ENCODE measurements around the gene GCNT2.
"Not testable (repeated sequence)": the region's sequence is repeated elsewhere in the genome, so short reads cannot be mapped to it uniquely, and the experiment has no call there.

The GCNT2 gene

GRCh38 chr6:10610289-10610688, 89.1 kb downstream of the GCNT2 start:
- peak; percentile 18 for DNase-seq (ENCODE audit: low read depth)

GRCh38 chr6:10612161-10612560, 91.0 kb downstream of the GCNT2 start:
- no peak for DNase-seq (ENCODE audit: low read depth)

GRCh38 chr6:10613077-10613476, 91.9 kb downstream of the GCNT2 start:
- no peak for DNase-seq (ENCODE audit: low read depth)

GRCh38 chr6:10613723-10614122, 92.6 kb downstream of the GCNT2 start:
- DNase-seq (ENCODE audit: low read depth): no peak

- no peak for DNase-seq (ENCODE audit: low read depth)
Observed at GRCh38 chr6:10615675-10616074, 94.5 kb downstream of the GCNT2 start.

GRCh38 chr6:10616266-10616665, 95.1 kb downstream of the GCNT2 start:
- DNase-seq (ENCODE audit: low read depth): not testable (repeated sequence)

- DNase-seq (ENCODE audit: low read depth): no peak
Observed at GRCh38 chr6:10617008-10617696, 96.0 kb downstream of the GCNT2 start.

GRCh38 chr6:10618409-10618808, 97.3 kb downstream of the GCNT2 start:
- no peak for DNase-seq (ENCODE audit: low read depth)

- DNase-seq (ENCODE audit: low read depth): no peak
Observed at GRCh38 chr6:10621213-10621612, 100.1 kb downstream of the GCNT2 start.

- no peak for DNase-seq (ENCODE audit: low read depth)
Observed at GRCh38 chr6:10621847-10622246, 100.7 kb downstream of the GCNT2 start.

GRCh38 chr6:10624836-10625235, 103.7 kb downstream of the GCNT2 start:
- DNase-seq (ENCODE audit: low read depth): no peak

GRCh38 chr6:10626154-10626741, 105.1 kb downstream of the GCNT2 start:
- DNase-seq (ENCODE audit: low read depth): no peak

GRCh38 chr6:10627800-10628199, 106.6 kb downstream of the GCNT2 start:
- no peak for DNase-seq (ENCODE audit: low read depth)

GRCh38 chr6:10630178-10630577, 109.0 kb downstream of the GCNT2 start:
- DNase-seq (ENCODE audit: low read depth): no peak

GRCh38 chr6:10633216-10633615, 112.1 kb downstream of the GCNT2 start:
- DNase-seq (ENCODE audit: low read depth): peak; percentile 16

GRCh38 chr6:10640412-10640811, 119.3 kb downstream of the GCNT2 start:
- no peak for DNase-seq (ENCODE audit: low read depth)

GRCh38 chr6:10641528-10641927, 120.4 kb downstream of the GCNT2 start:
- DNase-seq (ENCODE audit: low read depth): no peak

GRCh38 chr6:10643201-10643651, 122.1 kb downstream of the GCNT2 start:
- DNase-seq (ENCODE audit: low read depth): no peak

GRCh38 chr6:10644225-10644624, 123.1 kb downstream of the GCNT2 start:
- no peak for DNase-seq (ENCODE audit: low read depth)

- no peak for DNase-seq (ENCODE audit: low read depth)
Observed at GRCh38 chr6:10655508-10656055, 134.4 kb downstream of the GCNT2 start.

GRCh38 chr6:10658910-10659698, 138.0 kb downstream of the GCNT2 start:
- no peak for DNase-seq (ENCODE audit: low read depth)

- no peak for DNase-seq (ENCODE audit: low read depth)
Observed at GRCh38 chr6:10659699-10660348, 138.7 kb downstream of the GCNT2 start.
